Endothelial cell of umbilical vein (primary cell): ENCODE data around the gene IPO11. TPM values are rescaled to one million over a fixed set of nuclear protein-coding genes. Genes with fewer than 3 reads are reported as not detected.

Experiments used
- BruUV-seq: library from RNA; stranded (reverse); fragments of 400-500 nt; replicated peaks from 2 replicates; lab custom pipeline; 2021; lab: Mats Ljungman, UMichigan
- CTCF ChIA-PET: fragments of 300-600, 350-600 bp; sonication (Branson Sonifier 250); formaldehyde crosslinking; loops from one replicate; lab custom pipeline; 2021; ENCODE audit warnings: antibody characterized with exemption, inconsistent platforms; lab: Charles Lee
- POLR2A ChIA-PET: fragments of 300-600, 350-600 bp; sonication (Branson Sonifier 250); formaldehyde crosslinking; loops from one replicate; lab custom pipeline; 2021; ENCODE audit warnings: antibody characterized with exemption, inconsistent platforms; lab: Charles Lee
- DNase-seq: peaks from one replicate; pipeline ENCODE4 v3.0.0-alpha.2; 2011; ENCODE audit warnings: low read depth, low spot score
- FAIRE-seq: peaks from 2 replicates; lab custom pipeline; 2011; peaks lifted over from hg19 to GRCh38; lab: Jason Lieb, UNC
- H2AFZ ChIP-seq: 2 replicates; pipeline ENCODE4 v1.6.0; 2012; ENCODE audit warnings: low read depth, low read length, control low read depth, inconsistent platforms
- H3K27ac ChIP-seq: 2 replicates; pipeline ENCODE4 v1.5.1; 2011; ENCODE audit warnings: low read depth, mild to moderate bottlenecking, control low read depth, low read length, moderate library complexity; ENCODE audit not compliant: insufficient read depth
- H3K27me3 ChIP-seq, 2 experiments: 2 replicates each; pipeline versions ENCODE4 v1.6.0 to v1.6.1; 2011; ENCODE audit warnings: low read length in 2 of 2, mixed read lengths in 1 of 2; ENCODE audit not compliant: control insufficient read depth in 2 of 2, insufficient read depth in 2 of 2
- H3K36me3 ChIP-seq, 2 experiments: 2 replicates in 1 of 2; 3 replicates in 1 of 2; pipeline ENCODE4 v1.5.1; 2011; ENCODE audit warnings: low read length in 2 of 2, mild to moderate bottlenecking in 1 of 2, moderate library complexity in 1 of 2; ENCODE audit not compliant: control insufficient read depth in 2 of 2, insufficient read depth in 2 of 2; ENCODE audit errors: extremely low read depth in 1 of 2
- H3K4me1 ChIP-seq: 3 replicates; pipeline ENCODE4 v1.5.1; 2011; ENCODE audit warnings: mild to moderate bottlenecking, low read length; ENCODE audit not compliant: control insufficient read depth, insufficient read depth; ENCODE audit errors: extremely low read depth
- H3K4me2 ChIP-seq: 2 replicates; pipeline ENCODE4 v1.6.1; 2011; ENCODE audit warnings: low read length, control low read depth, mixed read lengths; ENCODE audit not compliant: insufficient read depth
- H3K4me3 ChIP-seq, 3 experiments: fragments of 200-600 bp in 1 of 3; sonication (generic), shearing (Covaris generic) in 1 of 3; replicated peaks in 1 of 3; 2 replicates each; pipeline ENCODE4 v1.5.1; 2011 to 2016; ENCODE audit warnings: control low read depth in 3 of 3, low read length in 3 of 3, mild to moderate bottlenecking in 2 of 3, inconsistent platforms in 1 of 3, low read depth in 1 of 3, moderate library complexity in 1 of 3; ENCODE audit not compliant: insufficient read depth in 1 of 3
- H3K79me2 ChIP-seq: 2 replicates; pipeline ENCODE4 v1.6.0; 2012; ENCODE audit warnings: low read length, inconsistent platforms; ENCODE audit not compliant: control insufficient read depth, insufficient read depth
- H3K9ac ChIP-seq: replicated peaks from 2 replicates; pipeline ENCODE3; 2011; ENCODE audit warnings: low read length, control low read depth; ENCODE audit not compliant: insufficient read depth; ENCODE audit errors: extremely low read depth
- H3K9me1 ChIP-seq: replicated peaks from 3 replicates; pipeline ENCODE4 v1.6.0; 2011; ENCODE audit warnings: mild to moderate bottlenecking, low read length; ENCODE audit not compliant: control insufficient read depth, insufficient read depth; ENCODE audit errors: extremely low read depth
- H3K9me3 ChIP-seq: replicated peaks from 2 replicates; pipeline ENCODE4 v1.5.1; 2012; ENCODE audit warnings: low read length, inconsistent platforms; ENCODE audit not compliant: control insufficient read depth, insufficient read depth
- H4K20me1 ChIP-seq: replicated peaks from 2 replicates; pipeline ENCODE3; 2011; ENCODE audit warnings: mild to moderate bottlenecking, low read length; ENCODE audit not compliant: control insufficient read depth, insufficient read depth; ENCODE audit errors: extremely low read depth
- CTCF ChIP-seq, 2 donors: IDR thresholded peaks; 1 replicate in 1 of 2; 2 replicates in 1 of 2; pipeline ENCODE4 v1.5.1; 2011; ENCODE audit warnings: low read length in 2 of 2, mild to moderate bottlenecking in 2 of 2, moderate library complexity in 2 of 2, control low read depth in 1 of 2, inconsistent platforms in 1 of 2, low read depth in 1 of 2; ENCODE audit not compliant: insufficient read depth in 1 of 2; ENCODE audit errors: extremely low read depth in 1 of 2
- EZH2 ChIP-seq: IDR thresholded peaks from 2 replicates; pipeline ENCODE4 v1.6.1; 2012; ENCODE audit warnings: borderline replicate concordance, low read depth, mild to moderate bottlenecking, moderate library complexity, low read length, inconsistent platforms; ENCODE audit not compliant: severe bottlenecking
- FOS ChIP-seq: IDR thresholded peaks from 2 replicates; pipeline ENCODE4 v1.6.1; 2011; ENCODE audit warnings: mild to moderate bottlenecking, low read length, moderate library complexity, borderline replicate concordance; ENCODE audit not compliant: insufficient read depth
- GATA2 ChIP-seq: IDR thresholded peaks from 2 replicates; pipeline ENCODE4 v1.7.0; 2011; ENCODE audit warnings: low read depth, mild to moderate bottlenecking, moderate library complexity, mixed read lengths, low read length; ENCODE audit not compliant: insufficient read length, insufficient read depth
- JUN ChIP-seq: IDR thresholded peaks from 2 replicates; pipeline ENCODE4 v1.6.1; 2011; ENCODE audit warnings: borderline replicate concordance, low read depth; ENCODE audit not compliant: insufficient read length, insufficient read depth
- MAX ChIP-seq: IDR thresholded peaks from 2 replicates; pipeline ENCODE4 v1.6.1; 2011; ENCODE audit not compliant: insufficient read depth, insufficient read length
- MYC ChIP-seq: IDR thresholded peaks from one replicate; pipeline ENCODE4 v1.6.1; 2011; ENCODE audit warnings: mild to moderate bottlenecking, low read depth, low read length
- POLR2A ChIP-seq: IDR thresholded peaks from 2 replicates; pipeline ENCODE4 v1.6.1; 2012; ENCODE audit warnings: low read depth, mild to moderate bottlenecking, control low read depth, low read length
- POLR2AphosphoS5 ChIP-seq: IDR thresholded peaks from 2 replicates; pipeline ENCODE4 v1.6.1; 2012; ENCODE audit warnings: low read depth, mild to moderate bottlenecking, control low read depth, low read length, moderate library complexity; ENCODE audit not compliant: insufficient read depth
- dilution Hi-C: fragments of 300-500 bp; cut with MboI; formaldehyde crosslinking; loops from one replicate; pipeline ENCODE4 v1.15.0; 2019; ENCODE audit warnings: low sequenced_read_pairs; ENCODE audit not compliant: extremely low pct_ligation_motif_present
- intact Hi-C: fragments of 100-400 bp; cut with micrococcal nuclease; formaldehyde crosslinking; loops from one replicate; pipeline ENCODE4 v1.10.0; 2022
- polyA plus RNA-seq, 4 experiments: library from polyadenylated mRNA; depleted of rRNA in 3 of 4; stranded (reverse) in 3 of 4; unstranded in 1 of 4; fragments of >200 nt; gene quantifications; 2 replicates each; pipeline versions ENCODE4 v1.2.1 to v1.2.3, GENCODE V29; 2011 to 2012; ENCODE audit warnings: missing spikeins in 1 of 4
- total RNA-seq: library from RNA; stranded (reverse); gene quantifications from 2 replicates; pipeline ENCODE4 v1.2.3, GENCODE V29; 2021

Gene IPO11
- total and polyA plus RNA-seq, 2 donors (not counting 3 experiments of a cell fraction or from before 2014, with no cell fraction given): 38.5 to 80.9 TPM

- no peak overlapping the region for H3K4me3 ChIP-seq
- dilution Hi-C loops (no loop called here), intact Hi-C loops (loop anchor here (5.0 kb wide), 1 partner anchor 78 kb away; the partner anchor contains the start of gene LRRC70)
- H3K9me3 ChIP-seq: no peaks in the 10 kb centered on the region
- H2AFZ ChIP-seq: no peak overlapping the region
- DNase-seq: no peak
- H3K36me3 ChIP-seq: peaks cover 0 to 5% of the 10 kb centered on the region in 2 experiments
- no peaks in the 10 kb centered on the region for H4K20me1 ChIP-seq
- H3K9ac ChIP-seq: no peak overlapping the region
- no peak overlapping the region for H3K4me2 ChIP-seq
- CTCF ChIA-PET: interaction anchor here (1.2 kb wide), 1 partner anchor 39 kb away, joined by 4 read pairs; no protein-coding TSS in a partner anchor
- no peaks in the 10 kb centered on the region for H3K79me2 ChIP-seq
- no TSS peak for BruUV-seq
- no peaks in the 10 kb centered on the region for H3K4me1 ChIP-seq
- no peaks in the 10 kb centered on the region for H3K27me3 ChIP-seq
- TF ChIP-seq EZH2 (no peak), FOS (no peak), CTCF (IDR thresholded peaks at IDR 0.05; ENCODE audit: extremely low read depth in 1 of 2, insufficient read depth in 1 of 2, low read depth in 1 of 2, low read length in 2 of 2) (no peak), MAX (no peak), MYC (no peak), GATA2 (no peak), JUN (no peak), POLR2A (no peak), POLR2AphosphoS5 (no peak)
- H3K9me1 ChIP-seq: no peaks in the 10 kb centered on the region
- H3K27ac ChIP-seq: no peak overlapping the region
- POLR2A ChIA-PET: no interaction called here
- FAIRE-seq: no peak
Measured at GRCh38 chr5:62498961-62499360, 86.4 kb downstream of the IPO11 start.
